NB4 (cell line): ENCODE results near the gene OPALIN.

ENCODE experiments used
- MAX ChIP-seq: IDR thresholded peaks from 2 replicates; pipeline ENCODE4 v1.6.1; 2011; ENCODE audit warnings: low read depth, low read length
- MYC ChIP-seq: IDR thresholded peaks from 2 replicates; pipeline ENCODE4 v1.6.1; 2011; ENCODE audit warnings: low read depth, low read length
- POLR2A ChIP-seq: IDR thresholded peaks from 2 replicates; pipeline ENCODE4 v1.6.1; 2011; ENCODE audit warnings: mild to moderate bottlenecking; ENCODE audit not compliant: insufficient read length; ENCODE audit errors: extremely low read depth
- TF ChIP-seq, protein P1 (sequence below): IDR thresholded peaks from one replicate; pipeline ENCODE4 v1.5.1; 2012; ENCODE audit warnings: low read depth, low read length

GRCh38 chr10:96387161-96387560 is 28.4 kb upstream of the OPALIN start:
- TF ChIP-seq, protein P1, sequence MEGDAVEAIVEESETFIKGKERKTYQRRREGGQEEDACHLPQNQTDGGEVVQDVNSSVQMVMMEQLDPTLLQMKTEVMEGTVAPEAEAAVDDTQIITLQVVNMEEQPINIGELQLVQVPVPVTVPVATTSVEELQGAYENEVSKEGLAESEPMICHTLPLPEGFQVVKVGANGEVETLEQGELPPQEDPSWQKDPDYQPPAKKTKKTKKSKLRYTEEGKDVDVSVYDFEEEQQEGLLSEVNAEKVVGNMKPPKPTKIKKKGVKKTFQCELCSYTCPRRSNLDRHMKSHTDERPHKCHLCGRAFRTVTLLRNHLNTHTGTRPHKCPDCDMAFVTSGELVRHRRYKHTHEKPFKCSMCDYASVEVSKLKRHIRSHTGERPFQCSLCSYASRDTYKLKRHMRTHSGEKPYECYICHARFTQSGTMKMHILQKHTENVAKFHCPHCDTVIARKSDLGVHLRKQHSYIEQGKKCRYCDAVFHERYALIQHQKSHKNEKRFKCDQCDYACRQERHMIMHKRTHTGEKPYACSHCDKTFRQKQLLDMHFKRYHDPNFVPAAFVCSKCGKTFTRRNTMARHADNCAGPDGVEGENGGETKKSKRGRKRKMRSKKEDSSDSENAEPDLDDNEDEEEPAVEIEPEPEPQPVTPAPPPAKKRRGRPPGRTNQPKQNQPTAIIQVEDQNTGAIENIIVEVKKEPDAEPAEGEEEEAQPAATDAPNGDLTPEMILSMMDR, result no peak
- no peak for TF ChIP-seq POLR2A
- no peak for TF ChIP-seq MAX
- TF ChIP-seq MYC, result no peak
